GM21786 (cell line): Measurements from ENCODE around the gene VKORC1L1.
A peak's percentile ranks its signal among the peaks of the same experiment; 100 is the strongest.
"Not testable (repeated sequence)": the region's sequence is repeated elsewhere in the genome, so short reads cannot be mapped to it uniquely, and the experiment has no call there.

Experiments
- ATAC-seq: cut with Tn5 transposase; IDR thresholded peaks from one replicate; pipeline ENCODE4 v1.9.1; 2021; ENCODE audit not compliant: unreplicated experiment

The VKORC1L1 gene

DNA sequence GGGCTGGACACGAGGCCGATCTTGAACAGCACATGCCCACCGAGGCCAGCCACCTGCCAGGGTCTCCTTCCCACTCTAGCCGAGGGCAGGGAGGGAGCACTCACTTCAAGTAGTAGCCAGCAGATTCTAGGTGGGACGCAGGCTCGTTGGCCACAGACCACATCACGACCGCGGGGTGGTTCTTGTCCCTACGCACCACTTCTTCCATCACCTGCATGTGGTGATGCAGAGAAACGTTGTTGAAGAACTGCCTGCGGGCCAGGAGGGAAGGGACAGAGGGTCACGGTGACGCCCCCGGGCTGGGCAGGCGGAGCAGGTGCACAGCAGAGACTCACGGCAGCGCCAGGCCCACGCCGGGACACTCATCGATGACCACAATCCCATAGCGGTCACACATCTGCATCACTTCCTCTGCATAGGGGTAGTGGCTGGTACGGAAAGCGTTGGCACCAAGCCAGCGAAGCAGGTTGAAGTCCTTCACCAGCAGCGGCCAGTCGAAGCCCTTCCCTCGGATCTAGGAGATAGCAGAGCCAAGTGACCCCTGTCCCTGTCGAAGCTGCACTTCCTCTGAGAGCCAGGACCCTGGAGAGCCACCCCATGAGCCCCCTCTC lies 101.4 kb downstream of the VKORC1L1 start:
- ATAC-seq, result no peak

DNA sequence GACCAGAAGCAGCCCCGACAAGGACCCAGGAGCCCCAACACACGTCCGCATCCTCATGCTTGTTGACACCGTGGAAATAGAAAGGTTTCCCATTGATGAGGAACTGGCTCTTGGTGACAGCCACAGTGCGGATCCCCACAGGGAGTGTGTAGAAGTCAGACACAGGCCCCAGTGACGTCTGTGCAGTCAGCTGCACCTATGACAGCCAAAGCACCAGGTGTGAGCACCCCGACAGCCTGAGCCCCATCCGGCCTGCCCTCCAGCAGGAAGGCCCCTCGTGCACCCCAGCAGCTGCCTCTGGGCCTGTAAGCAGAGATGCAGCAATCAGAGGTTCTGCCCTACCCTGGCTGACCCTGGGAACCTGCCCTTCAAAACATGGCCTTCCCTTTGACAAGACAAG lies 102.0 kb downstream of the VKORC1L1 start:
- ATAC-seq, result no peak

DNA sequence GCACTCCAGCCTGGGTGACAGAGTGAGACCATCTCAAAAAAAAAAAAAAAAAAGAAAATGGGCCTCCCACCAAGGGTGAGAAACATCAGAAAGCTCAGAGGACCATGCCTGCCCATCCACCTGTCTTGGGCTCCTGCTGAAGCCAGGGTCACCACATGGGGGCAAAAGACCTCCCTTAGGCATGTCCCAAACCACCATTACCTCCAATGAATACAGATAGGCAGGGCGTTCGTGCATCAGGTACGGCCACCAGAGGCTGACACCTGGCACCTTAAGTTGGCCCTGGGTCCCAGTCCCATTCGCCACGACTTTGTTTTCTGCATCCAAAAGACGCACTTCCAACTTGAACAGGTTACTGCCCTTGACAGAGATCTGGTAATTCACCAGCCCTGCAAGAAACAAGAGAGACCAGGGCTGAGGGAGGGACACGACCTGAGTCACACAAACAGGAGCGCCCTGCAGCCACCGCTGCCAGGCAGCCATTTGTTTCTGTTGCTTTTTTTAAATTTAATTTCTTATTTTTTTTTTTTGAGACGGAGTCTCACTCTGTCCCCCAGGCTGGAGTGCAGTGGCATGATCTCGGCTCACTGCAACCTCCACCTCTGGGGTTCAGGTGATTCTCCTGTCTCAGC lies 103.1 kb downstream of the VKORC1L1 start:
- ATAC-seq, result no peak

DNA sequence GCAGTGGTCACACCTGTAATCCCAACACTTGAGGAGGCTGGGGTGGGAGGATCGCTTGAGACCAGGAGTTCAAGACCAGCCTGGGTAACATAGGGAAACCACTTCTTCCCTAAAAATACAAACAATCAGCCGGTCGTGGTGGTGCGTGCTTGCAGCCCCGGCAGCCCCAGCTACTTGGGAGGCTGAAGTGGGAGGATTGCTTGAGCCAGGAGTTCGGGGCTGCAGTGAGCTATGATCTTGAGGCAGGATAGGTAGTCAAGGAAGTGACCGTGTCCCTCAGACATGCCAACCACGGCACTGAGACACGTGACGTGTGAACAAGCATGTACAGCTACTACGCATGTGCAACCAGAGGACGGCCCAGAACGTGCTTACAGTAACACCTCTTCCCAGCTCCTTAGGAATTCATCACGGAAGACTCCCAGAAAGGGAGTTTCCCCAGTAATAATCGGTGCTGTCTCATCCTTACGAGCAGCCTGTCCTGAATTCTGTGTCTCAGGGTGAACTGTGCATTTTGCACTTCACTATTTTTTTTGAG lies 103.9 kb downstream of the VKORC1L1 start:
- ATAC-seq, result no peak

DNA sequence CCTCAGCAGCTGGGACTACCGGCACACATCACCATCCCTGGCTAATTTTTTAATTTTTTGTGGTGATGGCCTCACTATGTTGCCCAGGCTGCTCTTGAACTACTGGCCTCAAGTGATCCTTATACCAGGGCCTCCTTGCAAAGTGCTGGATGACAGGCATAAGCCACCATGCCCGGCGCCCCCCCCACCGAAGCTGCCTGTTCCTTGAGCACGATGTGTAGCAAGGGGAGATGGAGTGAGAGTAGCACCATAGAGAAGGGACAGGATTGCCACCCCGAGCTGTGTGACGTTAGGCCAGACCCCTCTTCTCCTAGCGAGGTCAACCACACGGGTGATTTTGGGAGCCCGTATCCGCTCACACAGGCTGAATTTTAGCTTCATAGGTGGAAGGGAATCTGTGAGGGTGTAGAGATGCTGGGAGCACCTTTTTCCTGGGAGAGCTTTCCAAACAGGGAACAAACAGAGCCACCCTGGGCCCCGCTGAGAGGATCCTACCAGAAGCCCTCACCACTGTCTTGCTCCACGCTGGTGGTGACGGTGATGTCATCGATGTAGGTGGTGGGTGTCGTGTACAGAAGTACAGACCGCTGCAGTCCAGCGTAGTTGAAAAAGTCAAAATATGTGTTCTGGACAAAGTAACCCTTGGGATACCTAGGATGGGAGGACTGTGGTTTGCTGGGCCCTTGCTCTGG lies 106.2 kb downstream of the VKORC1L1 start:
- no peak for ATAC-seq

DNA sequence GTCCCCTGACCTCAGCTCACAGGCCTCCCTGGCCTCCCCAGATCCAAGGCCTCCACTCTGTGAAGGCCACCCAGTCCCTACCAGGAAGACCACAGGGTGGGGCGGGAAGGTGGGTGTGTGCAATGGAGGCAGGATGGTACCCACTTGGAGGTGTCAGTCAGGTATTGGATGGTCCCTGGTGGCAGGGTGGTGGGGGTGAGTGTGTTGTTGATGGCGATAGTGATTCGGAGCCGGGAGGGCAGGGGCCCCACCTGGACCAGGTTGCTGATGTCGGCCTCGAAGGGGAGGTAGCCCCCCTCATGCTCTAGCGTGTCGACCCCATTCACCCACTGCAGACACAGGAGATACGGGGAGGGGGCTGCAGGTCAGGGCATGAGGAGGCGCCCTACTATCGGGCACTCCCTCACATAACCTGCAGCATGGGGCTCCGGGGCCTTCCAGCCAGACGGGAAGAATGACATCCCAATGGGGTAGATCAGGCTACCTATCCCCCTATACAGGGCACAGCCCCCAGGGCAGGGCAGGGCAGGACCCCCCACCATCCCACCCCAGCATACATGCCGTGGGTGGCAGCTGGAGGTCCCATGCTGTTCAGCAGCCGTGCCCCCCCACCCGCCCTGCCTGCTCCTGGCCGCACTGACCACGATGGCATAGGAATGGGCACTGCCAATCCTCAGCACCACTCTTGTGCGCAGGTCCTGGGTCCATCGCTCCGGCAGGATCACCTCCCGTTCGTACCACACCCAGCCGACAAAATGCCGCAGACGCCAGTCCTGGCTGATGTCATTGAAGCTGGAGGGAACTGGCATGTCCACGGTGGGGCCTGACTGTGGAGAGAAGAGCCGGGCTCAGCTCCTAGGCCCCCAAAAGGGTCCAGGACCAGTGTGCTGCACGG lies 107.0 kb downstream of the VKORC1L1 start:
- ATAC-seq, result no peak

DNA sequence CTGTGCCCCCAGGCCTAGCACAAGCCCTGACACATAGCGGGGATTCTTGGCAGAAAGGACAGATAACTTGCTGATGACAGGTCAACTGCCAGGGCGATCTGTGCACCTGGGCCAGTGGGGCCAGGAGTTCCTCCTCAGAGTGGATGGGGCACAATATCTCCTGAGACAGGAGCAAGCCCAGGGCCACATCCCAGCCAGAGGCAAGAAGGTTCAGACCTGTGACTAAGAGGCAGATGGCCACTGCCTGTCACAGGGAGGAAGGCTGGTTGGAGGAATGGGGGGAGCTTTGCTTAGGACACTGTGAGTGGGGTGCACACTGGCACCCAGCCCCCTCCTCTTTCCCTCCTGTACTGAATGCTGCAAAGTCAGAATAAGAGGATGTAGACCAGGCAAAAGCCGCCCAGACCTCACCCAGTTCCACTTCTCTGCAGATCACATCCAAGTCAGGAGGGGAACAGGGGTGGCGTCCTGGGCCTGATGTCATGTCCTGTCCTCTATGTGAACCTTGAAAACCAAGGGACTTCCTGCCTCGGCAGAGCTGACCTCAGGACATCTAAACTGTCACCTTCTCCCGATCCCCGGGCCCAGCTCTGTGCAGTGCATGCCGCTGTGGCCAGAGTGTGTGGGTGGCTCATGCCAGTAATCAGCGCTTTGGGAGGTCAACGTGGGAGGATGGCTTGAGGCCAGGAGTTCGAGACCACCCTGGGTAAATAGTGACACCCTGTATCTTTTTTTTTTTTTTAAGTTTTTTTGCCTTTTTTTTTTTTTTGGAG lies 107.8 kb downstream of the VKORC1L1 start:
- peak; percentile 80 for ATAC-seq

DNA sequence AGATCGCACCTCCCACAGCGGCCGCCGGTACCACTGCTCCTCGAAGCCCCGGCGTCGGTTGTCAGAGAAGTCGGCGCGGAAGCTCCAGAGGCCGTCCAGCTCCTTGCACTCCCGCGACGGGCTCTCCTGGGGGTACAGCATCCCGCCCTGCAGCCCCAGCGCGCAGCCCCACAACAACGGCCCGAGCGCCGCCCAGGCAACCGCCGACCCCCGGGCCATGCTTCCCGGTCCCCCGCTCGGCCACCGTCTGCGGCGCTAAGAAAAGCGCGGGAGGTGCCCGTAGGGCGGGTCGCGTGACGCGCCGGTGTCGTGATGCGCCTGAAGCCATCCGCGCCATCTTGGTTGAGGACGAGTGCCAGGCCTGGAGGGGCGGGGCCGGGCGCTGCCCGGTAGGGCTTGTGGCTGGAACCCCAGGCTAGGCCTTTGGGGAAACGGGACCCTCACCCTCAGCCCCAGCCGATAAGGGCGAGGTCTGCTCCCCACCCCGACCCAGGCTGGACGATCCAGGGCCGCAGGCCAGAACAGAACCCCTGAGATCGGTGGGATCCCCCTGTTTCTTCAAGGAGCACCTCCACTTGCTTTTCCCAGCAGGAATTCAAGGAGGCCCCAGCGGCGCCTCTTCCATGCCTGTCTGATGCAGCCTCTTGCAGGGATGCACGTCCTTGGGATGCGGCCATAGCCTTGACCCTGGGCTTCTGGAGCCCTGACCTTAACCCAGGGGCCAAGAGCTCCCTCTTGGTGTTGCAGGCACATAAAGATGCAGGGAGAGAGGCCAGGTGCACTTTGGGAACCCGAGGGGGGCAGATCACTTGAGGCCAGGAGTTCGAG lies 109.3 kb downstream of the VKORC1L1 start, which contains the start of gene GUSB:
GUSB (minus strand) TSS at position 249 of the 828 bp plus-strand sequence; CDS start at position 219, 30 bp downstream.
- peak; percentile 73 for ATAC-seq

DNA sequence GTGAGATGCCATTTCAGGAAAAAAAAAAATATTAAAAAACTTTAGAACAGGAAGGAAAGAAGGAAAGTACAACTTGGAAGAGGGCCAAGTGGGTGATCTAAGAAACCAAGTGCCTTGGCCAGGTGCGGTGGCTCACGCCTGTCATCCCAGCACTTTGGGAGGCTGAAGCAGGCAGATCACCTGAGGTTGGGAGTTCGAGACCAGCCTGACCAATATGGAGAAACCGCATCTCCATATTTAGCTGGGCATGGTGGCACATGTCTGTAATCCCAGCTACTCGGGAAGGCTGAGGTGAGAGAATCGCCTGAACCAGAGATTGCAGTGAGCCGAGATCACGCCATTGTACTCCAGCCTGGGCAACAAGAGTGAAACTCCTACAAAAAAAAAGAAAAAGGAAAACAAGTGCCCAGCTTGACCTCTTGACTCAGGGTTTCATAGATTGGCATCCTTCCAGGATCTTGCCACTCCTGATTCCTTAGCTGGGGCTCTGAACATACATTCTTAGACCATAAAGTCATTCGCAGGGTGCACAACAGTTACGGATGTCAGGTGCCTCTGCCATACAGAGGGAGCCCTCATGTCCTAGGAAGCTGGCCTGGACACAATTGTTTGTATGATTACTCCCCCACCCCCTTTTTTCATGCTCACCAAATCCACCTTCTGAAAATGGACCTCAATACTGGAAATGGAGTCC lies 111.2 kb downstream of the VKORC1L1 start:
- no peak for ATAC-seq

DNA sequence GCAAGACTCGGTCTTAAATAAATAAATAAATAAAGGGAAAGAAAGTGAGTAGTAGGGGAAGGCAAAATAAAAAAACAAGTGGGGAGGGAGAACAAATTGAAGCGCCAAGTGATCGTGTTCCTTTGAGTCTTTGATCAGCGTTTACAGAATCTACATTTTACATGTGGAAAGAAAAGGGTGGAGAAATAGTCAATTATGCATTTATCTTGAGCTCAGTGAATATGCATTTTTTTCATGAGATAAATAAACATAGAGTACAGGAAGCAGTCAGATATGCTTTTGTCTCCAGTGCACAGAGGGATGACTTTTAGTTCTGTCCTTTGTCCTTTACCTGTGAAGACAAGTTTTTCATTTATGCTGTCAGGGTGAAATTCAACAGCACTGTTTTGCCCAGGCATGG lies 115.2 kb downstream of the VKORC1L1 start:
- ATAC-seq, result no peak

DNA sequence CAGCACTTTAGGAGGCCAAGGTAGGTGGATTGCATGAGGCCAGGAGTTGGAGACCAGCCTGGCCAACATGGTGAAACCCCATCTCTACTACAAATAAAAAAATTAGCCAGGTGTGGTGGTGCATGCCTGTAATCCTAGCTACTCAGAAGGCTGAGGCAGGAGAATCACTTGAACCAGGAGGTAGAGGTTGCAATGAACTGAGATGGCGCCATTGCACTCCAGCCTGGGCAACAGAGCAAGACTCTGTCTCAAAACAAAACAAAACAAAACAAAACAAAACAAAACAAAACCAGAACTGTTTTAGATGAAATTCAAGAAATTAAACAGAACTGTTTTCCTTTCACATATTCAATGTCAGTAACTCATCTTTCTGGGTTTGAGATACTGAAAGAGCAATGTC lies 115.6 kb downstream of the VKORC1L1 start:
- not testable (repeated sequence) for ATAC-seq

DNA sequence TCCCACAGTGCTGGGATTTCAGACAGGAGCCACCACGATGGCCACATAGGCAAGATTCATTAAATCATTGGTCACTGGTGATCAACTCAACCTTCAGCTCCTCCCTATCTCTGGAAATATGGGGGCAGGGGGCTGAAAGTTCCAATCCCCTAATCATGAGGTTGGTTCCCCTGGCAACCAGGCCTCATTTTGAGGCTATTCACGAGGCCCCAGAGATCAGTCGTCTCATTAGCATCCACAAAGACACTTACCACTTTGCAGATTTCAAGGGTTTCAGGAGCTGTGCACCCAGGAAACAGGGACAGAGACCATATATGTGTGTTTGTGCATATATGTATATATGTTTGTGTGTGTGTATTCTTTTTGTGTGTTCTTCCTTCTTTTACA lies 116.8 kb downstream of the VKORC1L1 start:
- no peak for ATAC-seq

DNA sequence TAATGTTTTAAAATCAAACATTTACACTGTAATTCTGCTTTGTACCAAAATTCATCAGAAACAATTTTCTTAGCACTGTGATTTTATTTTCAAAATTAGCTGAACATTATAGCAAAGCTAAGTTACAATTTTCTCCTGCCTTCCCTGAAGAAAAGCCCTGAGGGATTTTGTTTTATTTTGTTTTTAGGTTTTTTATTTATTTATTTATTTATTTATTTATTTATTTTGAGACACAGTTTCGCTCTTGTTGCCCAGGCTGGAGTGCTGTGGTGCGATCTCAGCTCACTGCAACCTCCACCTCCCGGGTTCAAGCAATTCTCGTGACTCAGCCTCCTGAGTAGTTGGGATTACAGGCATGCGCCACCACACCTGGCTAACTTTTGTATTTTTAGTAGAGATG lies 119.0 kb downstream of the VKORC1L1 start:
- ATAC-seq, result not testable (repeated sequence)

DNA sequence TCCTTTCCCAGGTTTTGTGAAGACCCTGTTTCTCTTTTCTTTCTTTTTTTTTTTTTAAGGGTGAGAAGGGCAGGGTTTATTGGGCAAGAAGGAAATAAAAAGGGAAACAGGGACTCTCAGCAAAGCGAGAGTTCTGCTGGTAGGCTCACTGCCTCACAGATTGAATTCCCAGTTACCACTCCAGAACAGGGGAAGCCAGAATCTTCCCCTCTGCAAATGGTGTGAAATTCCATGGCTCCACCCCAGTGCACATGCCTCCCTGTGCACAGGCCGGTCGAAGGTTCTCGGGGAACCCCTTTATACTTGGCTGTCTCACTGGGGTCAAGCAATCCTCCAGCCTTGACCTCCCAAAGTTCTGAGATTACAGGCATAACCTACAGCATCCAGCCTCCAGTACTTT lies 119.7 kb downstream of the VKORC1L1 start:
- ATAC-seq, result no peak

DNA sequence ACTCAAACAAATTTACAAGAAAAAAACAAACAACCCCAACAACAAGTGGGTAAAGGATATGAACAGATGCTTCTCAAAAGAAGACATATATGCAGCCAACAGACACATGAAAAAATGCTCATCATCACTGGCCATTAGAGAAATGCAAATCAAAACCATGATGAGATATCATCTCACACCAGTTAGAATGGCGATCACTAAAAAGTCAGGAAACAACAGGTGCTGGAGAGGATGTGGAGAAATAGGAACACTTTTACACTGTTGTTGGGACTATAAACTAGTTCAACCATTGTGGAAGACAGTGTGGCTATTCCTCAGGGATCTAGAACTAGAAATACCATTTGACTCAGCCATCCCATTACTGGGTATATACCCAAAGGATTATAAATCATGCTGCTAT lies 122.1 kb downstream of the VKORC1L1 start:
- ATAC-seq, result not testable (repeated sequence)

DNA sequence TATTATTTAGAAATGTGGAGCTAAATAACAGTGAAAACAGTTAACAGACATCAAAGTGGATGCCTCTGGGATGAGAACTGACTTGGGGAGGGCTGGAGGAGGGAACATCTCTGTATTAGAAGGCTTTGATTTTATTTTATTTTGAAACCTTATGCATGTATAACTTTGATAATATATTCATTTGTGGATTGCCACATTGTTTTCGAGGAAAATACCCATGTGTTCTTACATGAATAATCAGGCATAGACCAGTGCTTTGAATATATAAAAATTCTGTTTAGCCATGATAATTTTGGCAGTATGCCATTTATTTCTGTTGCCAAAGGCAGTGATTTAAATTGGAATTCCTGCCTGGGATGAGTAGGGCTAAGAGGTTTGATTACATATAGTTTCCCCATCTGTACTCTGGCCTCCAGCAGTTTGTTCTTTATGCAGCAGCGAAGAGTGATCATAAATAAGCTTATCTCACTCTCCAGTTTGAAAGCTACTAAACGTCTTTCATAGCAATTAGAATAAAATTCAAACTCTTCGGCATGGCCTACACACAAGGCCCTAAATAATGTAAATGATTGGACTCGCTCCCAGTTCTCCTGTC lies 128.0 kb downstream of the VKORC1L1 start:
- not testable (repeated sequence) for ATAC-seq

DNA sequence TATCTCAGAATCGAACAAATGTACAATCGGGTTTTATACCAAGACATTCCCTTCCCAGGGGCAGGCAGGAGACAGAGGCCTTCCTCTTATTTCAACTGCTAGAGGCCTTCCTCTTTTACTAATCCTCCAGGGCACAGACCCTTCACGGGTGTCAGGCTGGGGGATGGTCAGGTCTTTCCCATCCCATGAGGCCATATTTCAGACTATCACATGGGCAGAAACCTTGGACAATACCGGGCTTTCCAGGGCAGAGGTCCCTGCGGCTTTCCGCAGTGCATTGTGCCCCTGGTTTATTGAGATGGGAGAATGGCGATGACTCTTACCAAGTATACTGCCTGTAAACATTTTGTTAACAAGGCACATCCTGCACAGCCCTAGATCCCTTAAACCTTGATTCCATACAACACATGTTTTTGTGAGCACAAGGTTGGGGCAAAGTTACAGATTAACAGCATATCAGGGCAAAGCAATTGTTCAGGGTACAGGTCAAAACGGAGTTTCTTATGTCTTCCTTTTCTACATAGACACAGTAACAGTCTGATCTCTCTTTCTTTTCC lies 132.3 kb downstream of the VKORC1L1 start:
- not testable (repeated sequence) for ATAC-seq

DNA sequence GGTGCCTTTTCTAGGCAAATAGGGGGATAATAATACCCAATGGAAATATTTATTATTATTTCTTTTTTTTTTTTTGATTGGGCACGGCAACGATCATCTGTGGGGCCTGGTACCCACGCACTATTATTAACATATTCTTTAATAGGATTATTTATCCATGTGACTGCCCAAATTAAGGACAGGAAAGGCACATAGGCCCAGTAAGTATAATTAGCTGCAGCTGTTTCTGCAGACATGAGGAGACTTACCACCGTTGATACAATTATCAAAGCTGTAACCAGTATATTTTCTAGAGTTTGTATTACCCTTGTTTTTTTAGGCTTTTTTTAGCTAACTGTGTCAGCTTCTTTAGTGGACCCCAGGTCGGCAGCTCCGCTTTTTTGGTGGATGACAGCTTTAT lies 134.4 kb downstream of the VKORC1L1 start:
- ATAC-seq, result no peak
